HK-2 (cell line): ENCODE results near the gene PLXNB1.
"Not testable (repeated sequence)": the region's sequence is repeated elsewhere in the genome, so short reads cannot be mapped to it uniquely, and the experiment has no call there.

Source experiments
- DNase-seq: peaks from one replicate; pipeline ENCODE4 v3.0.0-alpha.2; 2018; ENCODE audit not compliant: unreplicated experiment

Gene PLXNB1

DNA sequence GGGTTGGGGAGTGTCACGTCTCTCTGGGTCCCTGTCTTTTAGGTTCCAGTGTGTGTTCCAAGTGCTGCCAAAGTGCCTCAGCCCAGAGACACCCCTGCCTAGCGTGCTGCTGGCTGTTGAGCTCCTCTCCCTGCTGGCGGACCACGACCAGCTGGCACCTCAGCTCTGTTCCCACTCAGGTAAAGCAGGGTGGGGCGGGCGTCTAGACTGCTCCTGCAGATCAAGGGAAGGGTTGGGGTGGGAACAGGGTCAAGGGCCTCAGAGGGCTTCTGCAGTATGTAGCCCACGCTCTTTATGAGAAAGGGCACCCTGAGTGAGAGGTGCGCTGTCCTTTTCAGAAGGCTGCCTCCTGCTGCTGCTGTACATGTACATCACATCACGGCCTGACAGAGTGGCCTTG lies 33.8 kb upstream of the PLXNB1 start:
- no peak for DNase-seq

DNA sequence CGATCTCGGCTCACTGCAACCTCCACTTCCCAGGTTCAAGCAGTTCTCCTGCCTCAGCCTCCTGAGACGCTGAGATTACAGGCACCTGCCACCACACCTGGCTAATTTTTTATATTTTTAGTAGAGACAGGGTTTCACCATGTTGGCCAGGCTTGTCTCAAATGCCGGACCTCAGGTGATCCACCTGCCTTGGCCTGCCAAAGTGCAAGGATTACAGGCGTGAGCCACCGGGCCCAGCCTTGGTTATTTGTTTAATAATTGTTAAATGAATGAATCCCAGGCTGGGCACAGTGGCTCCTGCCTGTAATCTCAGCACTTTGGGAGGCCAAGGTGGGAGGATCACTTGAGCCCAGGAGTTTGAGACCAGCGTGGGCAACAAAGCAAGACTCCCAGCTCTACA lies 31.9 kb upstream of the PLXNB1 start:
- DNase-seq = not testable (repeated sequence)

DNA sequence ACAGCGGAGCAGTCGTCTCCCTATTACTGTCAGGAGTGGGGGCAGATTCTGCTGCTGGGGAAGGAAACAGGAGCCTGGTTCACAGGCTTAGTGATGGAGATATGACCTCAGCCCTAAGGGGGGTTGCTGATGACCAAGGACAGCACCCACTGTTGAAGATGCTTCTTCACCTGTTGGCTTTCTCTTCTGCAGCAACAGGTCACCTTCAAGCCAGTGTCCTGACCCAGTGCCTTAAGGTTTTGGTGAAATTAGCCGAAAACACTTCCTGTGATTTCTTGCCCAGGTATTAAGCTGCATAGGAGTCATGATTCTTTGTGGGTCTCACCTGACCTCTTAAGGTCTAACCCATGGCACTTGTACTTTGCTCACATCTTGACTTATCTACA lies 30.6 kb upstream of the PLXNB1 start:
- DNase-seq = no peak

DNA sequence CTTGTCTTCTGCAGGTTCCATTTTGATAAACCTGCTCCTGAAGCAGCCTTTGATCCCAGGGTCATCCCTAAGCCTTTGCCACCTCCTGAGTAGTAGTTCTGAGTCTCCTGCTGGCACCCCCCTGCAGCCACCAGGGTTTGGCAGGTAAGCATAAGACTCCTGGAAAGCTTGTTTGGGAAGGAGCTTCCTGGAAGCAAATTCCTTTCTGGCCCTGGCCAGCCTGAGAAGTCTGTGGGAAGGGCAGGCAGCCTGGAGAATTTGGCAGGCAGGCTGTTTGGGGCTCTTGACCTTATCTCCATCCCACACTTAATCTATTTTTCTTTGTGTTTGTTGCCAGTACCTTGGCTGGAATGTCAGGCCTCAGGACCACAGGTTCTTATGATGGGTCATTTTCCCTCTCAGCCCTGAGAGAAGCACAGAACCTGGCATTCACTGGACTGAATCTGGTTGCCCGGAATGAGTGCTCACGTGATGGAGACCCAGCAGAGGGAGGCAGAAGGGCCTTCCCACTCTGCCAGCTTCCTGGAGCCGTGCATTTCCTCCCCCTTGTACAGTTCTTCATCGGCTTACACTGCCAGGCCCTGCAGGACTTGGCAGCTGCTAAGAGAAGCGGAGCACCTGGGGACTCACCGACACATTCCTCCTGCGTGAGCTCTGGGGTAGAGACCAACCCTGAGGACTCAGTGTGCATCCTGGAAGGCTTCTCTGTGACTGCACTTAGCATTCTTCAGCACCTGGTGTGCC lies 30.1 kb upstream of the PLXNB1 start:
- DNase-seq = no peak

DNA sequence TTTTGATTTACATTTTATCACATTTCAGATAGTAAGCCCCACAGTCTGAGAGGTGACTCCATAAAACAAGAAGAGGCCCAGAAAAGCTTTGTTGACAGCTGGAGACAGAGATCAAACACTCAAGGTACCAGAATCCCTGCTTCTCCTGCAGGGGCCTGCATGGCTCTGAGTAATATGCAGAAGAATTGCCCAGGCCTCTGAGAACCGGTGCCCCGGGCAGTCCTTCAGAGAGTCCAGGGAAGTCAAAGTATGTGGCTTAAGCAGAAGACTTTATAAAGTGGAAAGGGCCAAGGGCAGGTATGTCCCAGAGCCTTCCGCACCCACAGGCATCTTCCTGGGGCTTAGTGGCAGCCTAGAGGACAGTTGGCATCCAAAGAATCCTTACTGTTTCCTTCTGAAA lies 29.4 kb upstream of the PLXNB1 start:
- no peak for DNase-seq

DNA sequence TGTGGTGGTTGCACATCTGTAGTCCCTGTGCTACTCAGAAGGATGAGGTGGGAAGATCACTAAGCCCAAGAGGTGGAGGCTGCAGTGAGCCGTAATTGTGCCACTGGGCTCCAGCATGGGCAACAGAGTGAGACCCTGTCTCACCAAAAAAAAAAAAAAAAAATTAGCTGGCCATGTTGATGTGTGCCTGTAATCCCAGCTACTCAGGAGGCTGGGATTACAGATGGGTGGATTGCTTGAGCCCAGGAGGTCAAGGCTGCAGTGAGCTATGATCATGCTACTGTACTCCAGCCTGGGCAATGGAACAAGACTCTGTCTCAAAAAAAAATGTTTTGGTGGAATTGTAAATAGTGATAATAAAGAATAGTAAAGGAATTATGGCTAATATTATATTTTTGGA lies 26.6 kb upstream of the PLXNB1 start:
- no peak for DNase-seq

DNA sequence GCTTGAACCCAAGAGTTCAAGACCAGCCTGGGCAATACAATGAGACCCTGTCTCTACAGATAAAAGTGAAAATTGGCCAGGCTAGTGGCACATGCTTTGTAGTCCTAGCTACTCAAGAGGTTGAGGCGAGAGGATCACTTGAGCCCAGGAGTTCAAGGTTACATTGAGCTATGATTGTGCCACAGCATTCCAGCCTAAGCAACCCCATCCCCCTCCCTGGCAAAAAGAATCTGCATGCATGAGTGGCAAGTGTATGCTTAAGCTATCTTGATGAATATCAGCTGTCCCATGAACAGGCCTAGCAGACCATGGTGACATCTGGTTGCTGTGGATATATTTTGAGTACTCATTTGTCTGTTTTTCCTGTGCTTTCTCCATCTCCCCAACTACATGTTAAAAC lies 21.4 kb upstream of the PLXNB1 start:
- no peak for DNase-seq

DNA sequence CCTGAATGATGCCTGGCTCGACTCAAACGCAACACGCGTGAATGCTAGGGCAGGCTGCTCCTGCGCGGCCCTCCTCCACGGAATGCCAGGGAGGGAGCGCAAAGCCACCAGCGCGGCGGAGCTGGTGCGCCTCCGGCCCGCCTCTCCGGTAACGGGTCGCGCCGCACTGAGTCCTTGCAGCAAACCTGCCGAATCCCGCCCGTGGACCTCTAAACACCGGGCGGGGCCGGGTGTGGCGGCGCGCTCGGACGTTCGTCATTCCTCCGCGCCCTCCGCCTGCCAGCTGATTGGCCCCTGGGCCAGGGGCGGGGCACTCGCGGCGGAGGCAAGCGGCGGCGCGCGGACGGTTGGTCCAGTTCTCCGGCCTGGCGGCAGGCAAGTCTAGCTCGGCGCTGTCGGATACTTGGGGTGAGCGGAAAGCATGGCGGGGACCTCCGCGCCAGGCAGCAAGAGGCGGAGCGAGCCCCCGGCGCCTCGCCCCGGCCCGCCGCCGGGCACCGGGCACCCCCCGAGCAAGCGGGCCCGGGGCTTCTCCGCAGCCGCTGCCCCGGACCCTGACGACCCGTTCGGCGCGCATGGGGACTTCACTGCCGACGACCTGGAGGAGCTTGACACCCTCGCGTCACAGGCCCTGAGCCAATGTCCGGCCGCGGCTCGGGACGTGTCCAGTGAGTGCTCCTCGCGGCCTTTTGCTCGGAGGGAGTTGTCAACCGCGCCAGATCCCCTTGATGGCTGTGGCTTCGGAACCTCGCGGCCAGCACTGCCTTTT lies 16.7 kb upstream of the PLXNB1 start, which contains the start of gene ATRIP:
TSS of gene ATRIP (plus strand) at position 313 of the 769 bp plus-strand sequence. CDS start at position 422, 109 bp downstream.
- peak; percentile 85 for DNase-seq

DNA sequence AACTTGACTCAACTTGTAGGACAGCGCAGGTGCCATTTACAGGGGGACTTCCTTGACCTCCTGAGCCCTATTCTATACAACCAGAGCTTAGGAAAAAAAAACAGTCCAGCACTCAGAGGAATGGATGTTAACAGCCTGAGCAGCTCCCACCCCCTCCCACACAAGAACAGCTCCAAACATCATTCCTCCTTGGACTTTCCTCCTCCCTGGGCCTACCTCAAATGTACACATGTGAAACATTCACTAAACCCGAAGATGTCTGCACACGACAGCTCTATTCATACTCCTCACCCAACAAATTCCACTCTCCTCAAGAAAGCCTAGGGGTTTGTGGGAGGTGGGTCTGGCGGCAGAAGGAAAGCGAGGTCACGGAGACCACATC lies 16.1 kb upstream of the PLXNB1 start:
- DNase-seq = no peak

DNA sequence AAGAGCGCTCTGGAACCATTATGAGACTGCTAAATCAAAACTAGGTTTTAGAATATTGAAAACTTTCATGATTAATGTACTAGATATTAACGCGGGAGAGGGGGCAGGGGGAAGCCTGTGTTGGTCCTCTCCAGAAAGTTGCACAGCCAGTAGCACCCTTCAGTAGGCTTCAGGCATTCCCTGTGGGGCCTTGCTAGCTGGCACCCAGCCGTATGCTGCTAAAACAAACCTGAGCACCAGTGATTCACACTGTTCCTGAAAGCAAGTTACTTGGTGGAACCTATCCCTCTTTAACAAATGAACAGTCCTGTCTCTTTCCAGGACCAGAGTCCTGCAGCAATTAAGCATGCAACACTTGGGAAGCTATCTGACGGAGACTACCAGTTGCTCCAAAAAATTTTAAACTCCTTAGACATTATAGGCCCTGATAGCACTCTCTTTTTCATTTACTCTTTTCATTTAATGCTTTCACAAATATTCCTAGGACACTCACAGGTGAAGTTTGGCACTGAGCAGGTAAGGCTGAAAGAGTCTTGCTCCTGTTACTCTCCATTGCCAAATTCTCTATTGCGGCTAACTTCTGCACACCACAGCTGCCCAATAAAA lies 15.5 kb upstream of the PLXNB1 start:
- DNase-seq = no peak

DNA sequence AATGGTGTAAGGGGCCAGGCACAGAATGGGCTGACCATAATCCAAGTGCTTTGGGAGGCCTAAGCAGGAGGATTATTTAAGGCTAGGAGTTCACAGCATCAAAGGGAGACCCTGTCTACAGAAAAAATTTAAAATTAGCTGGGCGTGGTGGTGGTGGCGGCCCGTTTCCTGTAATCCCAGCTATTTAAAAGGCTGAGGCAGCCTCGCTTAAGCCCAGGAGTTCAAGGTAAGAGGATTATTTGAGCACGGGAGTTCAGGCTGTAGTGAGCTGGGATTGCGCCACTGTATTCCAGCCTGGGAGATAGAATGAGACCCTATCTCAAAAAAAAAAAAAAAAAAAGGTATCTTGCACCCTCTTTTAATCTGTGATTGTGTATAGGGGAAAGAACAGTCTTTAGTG lies 12.1 kb upstream of the PLXNB1 start:
- no peak for DNase-seq

DNA sequence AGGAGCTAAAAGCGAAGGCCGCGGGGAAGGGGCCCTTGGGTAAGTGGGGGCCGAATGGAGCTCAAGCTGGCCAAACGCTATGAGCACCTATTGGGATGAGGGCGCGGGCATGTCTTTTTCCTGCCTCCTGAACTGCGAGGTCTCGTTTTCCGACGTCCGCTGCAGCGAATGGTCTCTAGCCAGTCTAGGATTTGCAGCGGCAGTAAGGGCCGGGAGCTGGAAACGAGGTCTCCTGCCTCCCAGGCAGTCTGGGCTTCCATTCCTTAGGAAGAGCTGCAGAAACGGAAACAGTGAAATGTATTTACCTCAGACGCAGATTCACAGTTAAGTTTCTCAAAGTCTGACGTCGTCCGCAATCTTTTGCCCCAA lies 10.7 kb upstream of the PLXNB1 start:
- DNase-seq = no peak

DNA sequence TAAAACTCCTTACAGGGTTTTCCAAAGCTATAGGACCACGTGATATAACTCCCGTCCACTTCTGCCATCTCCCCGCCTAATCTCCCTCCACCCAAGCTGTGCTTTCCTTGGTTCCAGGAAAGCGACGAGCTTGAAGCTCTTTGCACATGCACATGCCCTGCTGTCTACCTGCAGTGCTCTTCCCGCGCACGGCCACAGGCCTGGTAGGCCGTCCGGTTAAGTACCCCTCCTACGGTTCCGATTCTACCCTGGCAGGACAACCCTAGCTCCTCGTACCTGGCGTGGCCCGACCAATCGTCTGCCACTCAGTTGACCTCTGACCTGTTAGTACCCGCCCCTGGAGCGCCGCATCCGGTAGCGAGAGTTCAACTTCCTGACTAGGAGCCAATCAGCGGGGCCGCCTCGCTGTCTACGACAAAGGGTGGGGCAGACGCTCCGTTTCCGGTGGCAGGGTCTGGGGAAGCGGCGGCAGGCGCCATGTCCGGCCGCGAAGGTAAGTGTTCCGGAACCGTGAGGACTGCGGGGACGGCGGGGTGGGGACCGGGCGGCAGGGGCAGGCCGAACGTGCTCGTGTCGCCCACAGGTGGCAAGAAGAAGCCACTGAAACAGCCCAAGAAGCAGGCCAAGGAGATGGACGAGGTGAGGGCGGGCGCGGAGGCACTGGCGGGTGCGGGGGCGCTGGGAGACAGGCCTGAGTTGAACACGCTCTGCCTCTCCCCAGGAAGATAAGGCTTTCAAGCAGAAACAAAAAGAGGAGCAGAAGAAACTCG lies 10.1 kb upstream of the PLXNB1 start, which contains the start of the genes CCDC51 and TMA7:
TSS of gene CCDC51 (minus strand) at position 300 of the 770 bp plus-strand sequence. CDS start 4,991 bp downstream, outside the sequence.
TSS of gene TMA7 (plus strand) at position 438 of the 770 bp plus-strand sequence. CDS start at position 478, 40 bp downstream.
- peak; percentile 95 for DNase-seq

DNA sequence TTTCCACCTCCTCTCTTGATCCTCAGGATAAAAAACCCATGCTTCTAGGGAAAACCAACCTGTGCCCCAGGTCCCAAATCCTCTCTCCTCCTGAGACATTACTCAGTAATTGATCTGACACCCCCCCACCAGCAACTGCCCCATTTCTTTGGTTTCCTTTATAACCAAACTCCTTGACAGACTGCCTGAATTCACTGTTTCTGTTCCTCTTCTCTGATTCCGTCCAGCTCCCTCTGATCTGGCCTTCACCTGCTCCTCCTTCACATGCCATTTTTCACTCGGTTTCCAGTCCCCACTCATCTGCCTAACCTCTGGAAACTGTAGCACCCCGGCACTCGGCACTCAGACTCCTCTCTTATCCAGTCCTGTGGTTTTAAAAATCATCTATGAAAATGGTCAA lies 7.9 kb upstream of the PLXNB1 start:
- DNase-seq = no peak

DNA sequence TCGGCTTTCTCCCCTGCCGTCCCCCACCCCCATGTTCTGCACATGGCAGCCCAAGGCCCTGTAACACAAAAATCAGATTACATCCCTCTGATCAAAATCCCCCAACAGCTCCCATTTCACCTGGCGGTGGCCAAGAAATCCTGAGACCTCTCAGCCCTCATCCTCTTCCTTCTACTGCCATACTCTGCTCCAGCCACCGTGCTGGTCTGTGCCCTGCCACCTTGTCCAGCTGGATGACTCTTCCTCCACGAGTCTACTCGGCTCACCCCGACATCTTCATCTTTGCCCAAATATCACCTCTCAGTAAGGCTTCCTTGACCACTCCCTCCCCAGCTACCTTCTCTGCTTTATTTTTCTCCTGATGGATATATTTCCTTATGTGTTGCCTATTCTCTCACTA lies 7.0 kb upstream of the PLXNB1 start:
- DNase-seq = no peak

DNA sequence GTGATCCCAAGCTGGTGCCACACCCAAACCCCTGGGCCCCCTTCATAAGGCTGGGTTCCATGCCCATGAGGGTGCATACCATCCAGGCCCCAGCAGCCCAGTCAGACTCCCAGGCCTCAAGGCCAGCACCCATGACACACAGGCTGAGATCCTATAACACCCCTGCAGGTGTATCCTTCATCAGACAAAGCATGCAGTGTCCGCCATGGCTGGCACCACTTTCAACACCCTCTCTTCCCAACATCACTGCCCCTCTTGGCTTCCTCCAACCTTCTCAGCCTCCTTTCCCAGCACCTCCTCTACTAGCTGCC lies 6.5 kb upstream of the PLXNB1 start:
- DNase-seq = no peak

DNA sequence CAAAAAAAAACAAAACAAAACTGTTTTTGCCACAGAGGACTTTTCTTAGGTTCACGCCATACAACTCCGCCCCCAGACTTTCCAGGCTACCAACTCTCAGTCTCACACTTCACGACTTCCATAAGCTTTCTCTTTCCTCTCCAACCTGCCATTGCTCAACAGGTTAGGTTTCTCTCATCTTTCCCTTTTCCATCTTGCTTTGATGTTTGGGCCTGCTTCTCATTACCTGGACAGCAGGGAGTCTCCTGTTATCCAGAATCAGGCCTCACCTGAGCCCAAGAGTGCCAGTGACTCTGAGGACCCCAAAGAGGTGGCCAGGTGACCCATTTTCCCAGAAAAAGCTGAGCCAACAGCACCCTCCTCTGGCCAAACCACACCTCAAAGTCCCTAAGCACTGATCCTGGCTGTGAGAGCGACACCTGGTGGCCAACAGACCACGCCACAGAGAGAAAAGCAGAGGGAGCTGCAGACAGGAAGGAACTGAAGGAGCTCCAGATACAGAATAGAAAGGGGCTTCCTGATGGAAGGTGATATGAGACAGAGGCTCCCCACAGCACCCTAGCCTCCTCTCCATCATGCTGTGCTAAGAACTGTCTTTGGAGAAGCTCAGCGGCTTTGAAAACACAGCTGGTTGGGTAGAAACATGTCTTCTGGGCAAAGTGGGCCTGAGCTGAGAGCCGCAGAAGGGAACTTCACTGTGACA lies 6.0 kb upstream of the PLXNB1 start:
- DNase-seq = peak; percentile 80

DNA sequence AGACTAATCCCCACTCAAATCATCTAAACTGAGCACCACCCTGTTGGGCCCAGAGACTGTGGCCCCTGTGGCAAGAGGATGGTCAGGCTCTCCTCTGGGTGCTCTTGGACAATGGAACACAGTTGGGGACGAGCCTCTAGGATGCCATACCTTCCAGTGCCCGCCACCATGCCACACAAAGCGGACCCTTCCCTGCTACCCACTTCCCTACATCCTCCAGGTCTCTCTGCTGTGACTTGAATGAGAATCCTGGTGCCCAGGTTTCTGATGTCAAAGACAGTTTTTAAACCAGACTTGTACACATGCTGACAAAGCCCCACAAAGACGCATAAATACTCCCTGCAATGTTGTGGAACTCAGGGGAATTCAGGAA lies 5.3 kb upstream of the PLXNB1 start:
- DNase-seq = no peak

DNA sequence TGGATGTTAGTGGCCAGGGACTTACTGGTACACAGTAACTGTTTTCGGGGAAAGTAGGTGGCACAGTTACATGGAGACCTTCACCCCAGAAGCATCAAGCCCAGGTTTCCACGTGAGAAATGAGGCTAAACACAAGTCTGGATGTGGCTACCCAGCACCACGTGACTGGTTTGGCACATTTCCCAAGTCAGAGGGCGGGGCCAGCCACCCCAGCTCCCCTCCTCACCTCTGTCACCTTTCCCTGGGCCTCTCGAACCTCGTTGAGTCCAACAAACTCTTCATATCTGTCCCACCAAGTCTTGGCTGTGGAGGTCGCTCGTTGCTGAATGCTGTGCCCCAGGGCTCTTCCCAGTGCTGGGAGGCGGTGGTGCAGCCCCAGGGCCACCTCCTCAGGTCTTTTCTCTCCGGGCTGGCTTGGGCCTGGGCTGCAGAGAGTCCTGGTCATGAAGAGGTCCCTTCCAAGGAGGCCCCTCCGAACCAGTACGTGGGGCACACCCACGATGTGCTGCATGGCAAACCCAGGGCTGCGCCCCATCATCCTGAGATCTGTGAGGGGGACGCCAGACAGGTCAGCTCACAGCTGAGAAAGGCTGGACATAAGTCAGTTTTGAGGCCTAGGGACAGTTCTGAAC lies 4.8 kb upstream of the PLXNB1 start:
- DNase-seq = no peak

DNA sequence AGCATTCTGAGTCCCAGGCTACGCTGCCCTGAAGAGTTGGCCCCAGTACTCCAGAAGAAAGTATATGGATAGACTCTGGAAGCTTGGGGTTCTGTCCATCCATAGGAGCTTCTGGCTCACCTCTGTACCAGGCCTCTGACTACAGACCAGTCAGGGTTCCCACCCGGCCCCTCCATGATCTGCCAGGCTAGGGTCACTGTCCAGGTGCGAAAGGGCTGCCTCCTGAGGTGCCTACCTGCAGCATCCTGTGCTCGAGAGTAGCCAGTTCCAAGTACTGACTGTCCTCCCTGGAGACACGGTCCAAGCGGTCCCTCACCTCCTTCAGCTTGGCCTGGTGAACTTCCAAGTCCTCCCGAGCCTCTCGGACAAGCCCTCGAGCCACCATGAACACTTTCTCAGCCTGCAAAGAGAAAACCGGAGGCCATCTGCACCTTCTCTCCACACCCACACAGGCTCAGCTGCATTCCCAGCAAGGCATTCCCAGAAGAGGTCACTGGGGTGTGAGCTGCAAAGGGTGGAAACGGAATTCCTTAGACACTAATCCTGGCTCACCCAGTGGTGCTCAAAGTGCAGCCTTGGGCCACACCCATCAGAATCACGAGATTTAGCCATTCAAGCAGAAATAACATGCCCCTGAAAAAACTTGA lies 3.7 kb upstream of the PLXNB1 start:
- DNase-seq = no peak
